Neural cell (in vitro differentiated cells): ENCODE measurements around the gene ACOX1.

ENCODE experiments used
- EP300 ChIP-seq: fragments of 450-650 bp; conservative IDR thresholded peaks from 2 replicates; pipeline ENCODE4 v1.6.1; 2014; ENCODE audit warnings: antibody characterized with exemption, mild to moderate bottlenecking, moderate library complexity; ENCODE audit not compliant: poor library complexity, severe bottlenecking
- POLR2AphosphoS5 ChIP-seq: IDR thresholded peaks from 2 replicates; pipeline ENCODE4 v1.6.1; 2012
- RAD21 ChIP-seq: fragments of 450-650 bp; conservative IDR thresholded peaks from 2 replicates; pipeline ENCODE4 v1.6.1; 2014; ENCODE audit warnings: antibody characterized with exemption, mild to moderate bottlenecking, moderate library complexity
- TAF1 ChIP-seq: IDR thresholded peaks from 2 replicates; pipeline ENCODE4 v1.6.1; 2012; ENCODE audit warnings: low read depth
- TF ChIP-seq, protein P1 (sequence below): fragments of 450-650 bp; IDR thresholded peaks from 2 replicates; pipeline ENCODE4 v1.5.1; 2014; ENCODE audit warnings: antibody characterized with exemption, mild to moderate bottlenecking, moderate library complexity; ENCODE audit not compliant: poor library complexity, severe bottlenecking
- TF ChIP-seq, protein P2 (sequence below): IDR thresholded peaks from 2 replicates; pipeline ENCODE4 v1.6.1; 2012; ENCODE audit warnings: borderline replicate concordance

DNA sequence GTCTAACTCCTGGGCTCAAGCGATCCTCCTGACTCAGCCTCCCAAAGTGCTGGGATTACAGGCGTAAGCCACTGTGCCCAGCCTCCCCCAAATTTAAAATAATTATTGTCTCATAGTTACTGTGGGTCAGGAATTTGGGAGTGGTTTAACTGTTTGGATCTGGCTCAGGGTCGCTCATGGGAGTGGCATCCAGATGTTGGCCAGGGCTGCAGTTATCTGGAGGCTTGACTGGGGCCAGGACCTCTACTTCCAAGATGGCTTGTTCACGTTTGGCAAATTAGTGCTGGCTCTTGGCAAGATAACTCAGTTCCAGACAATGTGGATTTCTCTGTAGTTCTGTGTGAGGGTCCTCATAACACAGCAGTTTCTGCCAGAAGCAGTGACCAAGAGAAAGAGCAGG, 8.1 kb upstream of the ACOX1 start:
- TF ChIP-seq, protein P1, sequence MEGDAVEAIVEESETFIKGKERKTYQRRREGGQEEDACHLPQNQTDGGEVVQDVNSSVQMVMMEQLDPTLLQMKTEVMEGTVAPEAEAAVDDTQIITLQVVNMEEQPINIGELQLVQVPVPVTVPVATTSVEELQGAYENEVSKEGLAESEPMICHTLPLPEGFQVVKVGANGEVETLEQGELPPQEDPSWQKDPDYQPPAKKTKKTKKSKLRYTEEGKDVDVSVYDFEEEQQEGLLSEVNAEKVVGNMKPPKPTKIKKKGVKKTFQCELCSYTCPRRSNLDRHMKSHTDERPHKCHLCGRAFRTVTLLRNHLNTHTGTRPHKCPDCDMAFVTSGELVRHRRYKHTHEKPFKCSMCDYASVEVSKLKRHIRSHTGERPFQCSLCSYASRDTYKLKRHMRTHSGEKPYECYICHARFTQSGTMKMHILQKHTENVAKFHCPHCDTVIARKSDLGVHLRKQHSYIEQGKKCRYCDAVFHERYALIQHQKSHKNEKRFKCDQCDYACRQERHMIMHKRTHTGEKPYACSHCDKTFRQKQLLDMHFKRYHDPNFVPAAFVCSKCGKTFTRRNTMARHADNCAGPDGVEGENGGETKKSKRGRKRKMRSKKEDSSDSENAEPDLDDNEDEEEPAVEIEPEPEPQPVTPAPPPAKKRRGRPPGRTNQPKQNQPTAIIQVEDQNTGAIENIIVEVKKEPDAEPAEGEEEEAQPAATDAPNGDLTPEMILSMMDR: no peak
- TF ChIP-seq, protein P2, sequence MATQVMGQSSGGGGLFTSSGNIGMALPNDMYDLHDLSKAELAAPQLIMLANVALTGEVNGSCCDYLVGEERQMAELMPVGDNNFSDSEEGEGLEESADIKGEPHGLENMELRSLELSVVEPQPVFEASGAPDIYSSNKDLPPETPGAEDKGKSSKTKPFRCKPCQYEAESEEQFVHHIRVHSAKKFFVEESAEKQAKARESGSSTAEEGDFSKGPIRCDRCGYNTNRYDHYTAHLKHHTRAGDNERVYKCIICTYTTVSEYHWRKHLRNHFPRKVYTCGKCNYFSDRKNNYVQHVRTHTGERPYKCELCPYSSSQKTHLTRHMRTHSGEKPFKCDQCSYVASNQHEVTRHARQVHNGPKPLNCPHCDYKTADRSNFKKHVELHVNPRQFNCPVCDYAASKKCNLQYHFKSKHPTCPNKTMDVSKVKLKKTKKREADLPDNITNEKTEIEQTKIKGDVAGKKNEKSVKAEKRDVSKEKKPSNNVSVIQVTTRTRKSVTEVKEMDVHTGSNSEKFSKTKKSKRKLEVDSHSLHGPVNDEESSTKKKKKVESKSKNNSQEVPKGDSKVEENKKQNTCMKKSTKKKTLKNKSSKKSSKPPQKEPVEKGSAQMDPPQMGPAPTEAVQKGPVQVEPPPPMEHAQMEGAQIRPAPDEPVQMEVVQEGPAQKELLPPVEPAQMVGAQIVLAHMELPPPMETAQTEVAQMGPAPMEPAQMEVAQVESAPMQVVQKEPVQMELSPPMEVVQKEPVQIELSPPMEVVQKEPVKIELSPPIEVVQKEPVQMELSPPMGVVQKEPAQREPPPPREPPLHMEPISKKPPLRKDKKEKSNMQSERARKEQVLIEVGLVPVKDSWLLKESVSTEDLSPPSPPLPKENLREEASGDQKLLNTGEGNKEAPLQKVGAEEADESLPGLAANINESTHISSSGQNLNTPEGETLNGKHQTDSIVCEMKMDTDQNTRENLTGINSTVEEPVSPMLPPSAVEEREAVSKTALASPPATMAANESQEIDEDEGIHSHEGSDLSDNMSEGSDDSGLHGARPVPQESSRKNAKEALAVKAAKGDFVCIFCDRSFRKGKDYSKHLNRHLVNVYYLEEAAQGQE: no peak
- no peak for TF ChIP-seq POLR2AphosphoS5
- no peak for TF ChIP-seq RAD21
- no peak for TF ChIP-seq TAF1
- TF ChIP-seq EP300: no peak
